Adrenal gland (tissue), 12 donors: ENCODE results near the gene HOXC5. TPM values are rescaled to one million over a fixed set of nuclear protein-coding genes. Genes with fewer than 3 reads are reported as not detected.
A peak's percentile ranks its signal among the peaks of the same experiment; 100 is the strongest.

ENCODE experiments used
- DNase-seq, 7 donors: peaks; one replicate each; pipeline ENCODE4 v3.0.0-alpha.2; 2019 to 2020
- H3K27ac ChIP-seq, 5 donors: fragments of 200-600 bp; sonication (generic) in 4 of 5; 1 replicate in 3 of 5; 2 replicates in 2 of 5; pipeline versions ENCODE4 v1.5.1 to v1.8.0; 2016 to 2020; ENCODE audit warnings: mild to moderate bottlenecking in 1 of 5
- H3K27me3 ChIP-seq: fragments of 200-600 bp; 2 replicates; pipeline ENCODE4 v1.8.0; 2021
- H3K36me3 ChIP-seq, 2 donors: fragments of 200-600 bp; replicated peaks in 1 of 2; 1 replicate in 1 of 2; 2 replicates in 1 of 2; pipeline versions ENCODE4 v1.5.1 to v1.8.0; 2018 to 2022
- H3K4me1 ChIP-seq, 2 donors: fragments of 200-600 bp; replicated peaks in 1 of 2; 1 replicate in 1 of 2; 2 replicates in 1 of 2; pipeline versions ENCODE4 v1.5.1 to v1.8.0; 2018 to 2021
- H3K4me3 ChIP-seq, 4 donors: fragments of 200-600 bp; sonication (generic) in 3 of 4; one replicate each; pipeline ENCODE4 v1.5.1; 2016 to 2018
- H3K9me3 ChIP-seq, 3 donors: fragments of 200-600 bp; sonication (generic) in 1 of 3; replicated peaks in 1 of 3; 1 replicate in 2 of 3; 2 replicates in 1 of 3; pipeline versions ENCODE4 v1.5.1 to v1.8.0; 2016 to 2021
- CTCF ChIP-seq, 6 experiments: fragments of 450-650 bp in 4 of 6; fragments of 200-600 bp in 2 of 6; sonication (generic) in 1 of 6; IDR thresholded peaks; 1 replicate in 5 of 6; 2 replicates in 1 of 6; pipeline versions ENCODE4 v1.5.1 to v1.8.0; 2016 to 2021; ENCODE audit warnings: antibody characterized with exemption in 6 of 6, mild to moderate bottlenecking in 2 of 6, moderate library complexity in 1 of 6
- POLR2A ChIP-seq, 2 donors: fragments of 450-650 bp; IDR thresholded peaks; one replicate each; pipeline ENCODE4 v1.6.1; 2017; ENCODE audit warnings: antibody characterized with exemption in 2 of 2, mild to moderate bottlenecking in 2 of 2, moderate library complexity in 1 of 2
- WGBS, 4 donors: extraction: QIAGEN DNeasy Blood & Tissue Kit in 2 of 4; methylation state at CpG; one replicate each; pipeline versions ENCODE4 v1.1.5 to v1.1.7; 2013 to 2017; 5-methylcytosine and 5-hydroxymethylcytosine counted together
- intact Hi-C, 2 donors: fragments of 100-400 bp; cut with DNase I; formaldehyde crosslinking; loops; one replicate each; pipeline versions ENCODE4 v1.14.1 to v1.15.0; 2022 to 2023
- polyA plus RNA-seq, 3 donors: library from polyadenylated mRNA; stranded (reverse); fragments of 200-250 nt in 2 of 3; fragments of 350-450 nt in 1 of 3; fragmentation: Illumina TruSeq in 1 of 3; extraction: RNeasy Lipid Tissue Mini Kit (QIAGEN cat#74804) in 1 of 3; gene quantifications; one replicate each; pipeline ENCODE4 v1.2.3, GENCODE V29; 2013 to 2014
- total RNA-seq, 9 donors: library from RNA; depleted of rRNA in 4 of 9; stranded (reverse); fragments of >200 nt in 4 of 9; fragments of 120-200 nt in 1 of 9; fragmentation: NEBNext Ultra II Directional in 1 of 9; extraction: Animal tissue kit (Norgen Biotek cat#: 25700) in 1 of 9; gene quantifications; one replicate each; pipeline versions ENCODE4 v1.1.0 to v1.2.4, GENCODE V29; 2013 to 2023
- donor health status: healthy with polysubstance abuse.
- donor health status: Bipolar disorder and iron deficiency.
- donor health status: DM: yes; HTN: yes; CAD: no.
- donor health status: DM: no; HTN: no; CAD: no.
- donor health status: DM: no; HTN: no; CAD: no.
- donor health status: DM: yes; HTN: yes; CAD: no.

HOXC5 gene
- total and polyA plus RNA-seq, 12 donors = 0.36 to 1.9 (median 0.77) TPM

DNA sequence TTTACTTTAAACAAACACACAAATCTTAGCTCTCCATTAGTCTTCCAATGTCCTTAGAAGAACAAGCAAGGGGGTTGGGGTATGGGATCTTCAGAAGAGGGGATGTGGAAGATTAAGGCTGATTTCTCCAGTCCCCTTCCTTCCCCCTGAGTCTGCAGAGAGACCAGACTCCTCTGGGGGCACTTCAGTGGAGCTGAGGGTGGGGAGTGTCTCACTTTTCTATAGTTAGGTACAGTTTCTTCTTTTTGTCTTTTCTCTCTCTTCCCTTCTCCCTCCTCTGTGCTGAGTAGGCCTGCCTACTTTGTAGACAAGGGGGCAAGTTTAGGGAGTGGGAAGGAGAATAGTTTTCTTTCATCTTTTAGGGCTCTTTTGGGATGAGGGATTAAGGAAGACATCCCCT, 23.3 kb downstream of the HOXC5 start:
- no peak for TF ChIP-seq CTCF (IDR thresholded peaks at IDR 0.05)
- no peak for TF ChIP-seq POLR2A (IDR thresholded peaks at IDR 0.05)
- no peaks in the 10 kb centered on the region for H3K36me3 ChIP-seq
- H3K4me3 ChIP-seq = no peak overlapping the region
- peaks cover 0 to 13% of the 10 kb centered on the region in 2 donors for H3K4me1 ChIP-seq
- intact Hi-C loops = no loop called here
- no peaks in the 10 kb centered on the region for H3K9me3 ChIP-seq
- DNase-seq = no peak
- no peaks in the 10 kb centered on the region for H3K27me3 ChIP-seq
- no peak overlapping the region for H3K27ac ChIP-seq

GRCh38 chr12:54058128-54058768, 25.4 kb downstream of the HOXC5 start:
- DNase-seq = no peak
- intact Hi-C loops = no loop called here
- no peak overlapping the region for H3K4me3 ChIP-seq
- 71 to 77% (median 75%) methylated on average over 14 of the region's 14 CpGs for WGBS, 4 donors
- TF ChIP-seq CTCF (IDR thresholded peaks at IDR 0.05) = no peak
- no peak for TF ChIP-seq POLR2A (IDR thresholded peaks at IDR 0.05)
- no peaks in the 10 kb centered on the region for H3K36me3 ChIP-seq
- H3K27me3 ChIP-seq = no peaks in the 10 kb centered on the region
- no peaks in the 10 kb centered on the region for H3K9me3 ChIP-seq
- H3K27ac ChIP-seq = peak overlapping the region in 1 of 5 donors; percentile 15
- H3K4me1 ChIP-seq = peaks cover 0 to 2% of the 10 kb centered on the region in 2 donors

GRCh38 chr12:54059668-54060067, 26.8 kb downstream of the HOXC5 start:
- intact Hi-C loops = no loop called here
- no peak overlapping the region for H3K4me3 ChIP-seq
- 46 to 58% (median 57%) methylated on average over 7 of the region's 7 CpGs for WGBS, 4 donors

More at GRCh38 chr12:54059668-54060067, 26.8 kb downstream of the HOXC5 start:
- no peak for DNase-seq
- no peaks in the 10 kb centered on the region for H3K9me3 ChIP-seq
- H3K27ac ChIP-seq = peak overlapping the region in 2 of 5 donors; percentile 2 to 43
- H3K27me3 ChIP-seq = no peaks in the 10 kb centered on the region
- TF ChIP-seq POLR2A (IDR thresholded peaks at IDR 0.05) = no peak
- TF ChIP-seq CTCF (IDR thresholded peaks at IDR 0.05) = no peak
- no peaks in the 10 kb centered on the region for H3K4me1 ChIP-seq
- H3K36me3 ChIP-seq = no peaks in the 10 kb centered on the region
